ACC112 (cell line): ENCODE measurements around the gene GAL3ST2.
"Not testable (repeated sequence)": the region's sequence is repeated elsewhere in the genome, so short reads cannot be mapped to it uniquely, and the experiment has no call there.

Experiments
- H2AFZ ChIP-seq: fragments of 200-600 bp; sonication (generic); one replicate; pipeline ENCODE4 v1.6.0; 2017; ENCODE audit warnings: antibody characterized with exemption, low read length; ENCODE audit not compliant: unreplicated experiment
- H3K27ac ChIP-seq: fragments of 200-600 bp; sonication (generic); 2 replicates; pipeline ENCODE4 v1.5.1; 2014; ENCODE audit warnings: low read depth, mild to moderate bottlenecking, antibody characterized with exemption, low read length, moderate library complexity
- H3K27me3 ChIP-seq: fragments of 200-600 bp; sonication (generic); 2 replicates; pipeline ENCODE4 v1.6.1; 2014; ENCODE audit warnings: mild to moderate bottlenecking, antibody characterized with exemption, low read length, moderate library complexity, mixed read lengths; ENCODE audit not compliant: insufficient read depth
- H3K36me3 ChIP-seq: fragments of 200-600 bp; sonication (generic); 2 replicates; pipeline ENCODE4 v1.6.1; 2016; ENCODE audit warnings: mild to moderate bottlenecking, antibody characterized with exemption, low read length, moderate library complexity, mixed read lengths; ENCODE audit not compliant: insufficient read depth
- H3K4me1 ChIP-seq: fragments of 200-600 bp; sonication (generic); one replicate; pipeline ENCODE4 v1.6.1; 2016; ENCODE audit warnings: low read length, mixed read lengths; ENCODE audit not compliant: insufficient read depth, unreplicated experiment, control insufficient read depth
- H3K4me3 ChIP-seq: fragments of 200-600 bp; sonication (generic); 2 replicates; pipeline ENCODE4 v1.5.1; 2014; ENCODE audit warnings: mild to moderate bottlenecking, low read depth, low read length
- H3K79me2 ChIP-seq: fragments of 200-600 bp; sonication (generic); one replicate; pipeline ENCODE4 v1.6.0; 2016; ENCODE audit warnings: low read length; ENCODE audit not compliant: control insufficient read depth, unreplicated experiment, insufficient read depth

The GAL3ST2 gene

GRCh38 chr2:241803387-241804325, 27.0 kb downstream of the GAL3ST2 start:
- H3K4me1 ChIP-seq: peaks cover 13% of the 10 kb centered on the region
- no peak overlapping the region for H3K27ac ChIP-seq
- peak overlapping the region; percentile 70 for H3K4me3 ChIP-seq
- no peaks in the 10 kb centered on the region for H3K36me3 ChIP-seq
- H3K79me2 ChIP-seq: no peaks in the 10 kb centered on the region
- H3K27me3 ChIP-seq: no peaks in the 10 kb centered on the region
- H2AFZ ChIP-seq: peak overlapping the region; percentile 57

- Histone ChIP-seq H2AFZ (peak overlapping the region; percentile 57), H3K79me2 (no peaks in the 10 kb centered on the region), H3K27me3 (no peaks in the 10 kb centered on the region), H3K27ac (no peak overlapping the region), H3K4me3 (peak overlapping the region; percentile 70), H3K36me3 (no peaks in the 10 kb centered on the region), H3K4me1 (peaks cover 13% of the 10 kb centered on the region)
Measured at GRCh38 chr2:241804326-241805229, 28.0 kb downstream of the GAL3ST2 start.

GRCh38 chr2:241806217-241806616, 29.6 kb downstream of the GAL3ST2 start:
- not testable (repeated sequence) for H3K27ac ChIP-seq, H3K27me3 ChIP-seq, H3K4me3 ChIP-seq, H3K36me3 ChIP-seq, H3K79me2 ChIP-seq, H2AFZ ChIP-seq
- H3K4me1 ChIP-seq: peaks cover 13% of the 10 kb centered on the region

GRCh38 chr2:241808051-241808720, 31.6 kb downstream of the GAL3ST2 start:
- H3K4me1 ChIP-seq: peaks cover 10% of the 10 kb centered on the region
- no peak overlapping the region for H3K27ac ChIP-seq
- H3K4me3 ChIP-seq: no peak overlapping the region
- no peaks in the 10 kb centered on the region for H3K79me2 ChIP-seq
- H3K27me3 ChIP-seq: no peaks in the 10 kb centered on the region
- no peak overlapping the region for H2AFZ ChIP-seq
- H3K36me3 ChIP-seq: no peaks in the 10 kb centered on the region

GRCh38 chr2:241808721-241809382, 32.2 kb downstream of the GAL3ST2 start, which contains the start of gene NEU4:
Gene NEU4 (plus strand): TSS chr2:241809193. CDS start chr2:241814485, 5,292 bp downstream.
- Histone ChIP-seq H3K4me3 (no peak within 1 kb of the TSS), H2AFZ (no peak within 1 kb of the TSS), H3K79me2 (no peaks in the 10 kb centered on the region), H3K27me3 (no peaks in the 10 kb centered on the region), H3K27ac (no peak within 1 kb of the TSS), H3K36me3 (no peaks in the 10 kb centered on the region), H3K4me1 (peaks cover 9% of the 10 kb centered on the region)

- no peaks in the 10 kb centered on the region for H3K79me2 ChIP-seq
- H3K27ac ChIP-seq: no peak overlapping the region
- H3K36me3 ChIP-seq: no peaks in the 10 kb centered on the region
- H3K4me1 ChIP-seq: peaks cover 4% of the 10 kb centered on the region
- H3K4me3 ChIP-seq: no peak overlapping the region
- H2AFZ ChIP-seq: no peak overlapping the region
- no peaks in the 10 kb centered on the region for H3K27me3 ChIP-seq
Measured at GRCh38 chr2:241809383-241810306, 33.0 kb downstream of the GAL3ST2 start.

- no peak overlapping the region for H2AFZ ChIP-seq
- no peak overlapping the region for H3K4me3 ChIP-seq
- no peak overlapping the region for H3K27ac ChIP-seq
- H3K79me2 ChIP-seq: no peaks in the 10 kb centered on the region
- no peaks in the 10 kb centered on the region for H3K4me1 ChIP-seq
- H3K27me3 ChIP-seq: no peaks in the 10 kb centered on the region
- no peaks in the 10 kb centered on the region for H3K36me3 ChIP-seq
Measured at GRCh38 chr2:241810307-241811200, 33.9 kb downstream of the GAL3ST2 start.

- no peak overlapping the region for H2AFZ ChIP-seq
- H3K4me1 ChIP-seq: no peaks in the 10 kb centered on the region
- H3K79me2 ChIP-seq: no peaks in the 10 kb centered on the region
- H3K36me3 ChIP-seq: no peaks in the 10 kb centered on the region
- H3K27me3 ChIP-seq: no peaks in the 10 kb centered on the region
- no peak overlapping the region for H3K4me3 ChIP-seq
- no peak overlapping the region for H3K27ac ChIP-seq
Measured at GRCh38 chr2:241811201-241811951, 34.8 kb downstream of the GAL3ST2 start.
